ENCODE results near the gene MTA3.

MTA3 gene

GRCh38 chr2:42802150-42802549 is 233.7 kb downstream of the MTA3 start:
- no peak for DNase-seq (ENCODE audit: low read depth, low spot score)

GRCh38 chr2:42804338-42804737 is 235.9 kb downstream of the MTA3 start:
- DNase-seq (ENCODE audit: low read depth, low spot score): no peak

GRCh38 chr2:42804891-42805290 is 236.5 kb downstream of the MTA3 start:
- DNase-seq (ENCODE audit: low read depth, low spot score): no peak
